GM19438 (cell line): ENCODE data around the gene ALKBH5.

Source experiments
- ATAC-seq: cut with Tn5 transposase; IDR thresholded peaks from one replicate; pipeline ENCODE4 v1.9.1; 2021; ENCODE audit warnings: low read depth; ENCODE audit not compliant: unreplicated experiment

ALKBH5 gene

GRCh38 chr17:18157354-18157985 is 26.2 kb upstream of the ALKBH5 start:
- no peak for ATAC-seq

GRCh38 chr17:18158022-18158600 is 25.5 kb upstream of the ALKBH5 start:
- ATAC-seq: no peak

DNA sequence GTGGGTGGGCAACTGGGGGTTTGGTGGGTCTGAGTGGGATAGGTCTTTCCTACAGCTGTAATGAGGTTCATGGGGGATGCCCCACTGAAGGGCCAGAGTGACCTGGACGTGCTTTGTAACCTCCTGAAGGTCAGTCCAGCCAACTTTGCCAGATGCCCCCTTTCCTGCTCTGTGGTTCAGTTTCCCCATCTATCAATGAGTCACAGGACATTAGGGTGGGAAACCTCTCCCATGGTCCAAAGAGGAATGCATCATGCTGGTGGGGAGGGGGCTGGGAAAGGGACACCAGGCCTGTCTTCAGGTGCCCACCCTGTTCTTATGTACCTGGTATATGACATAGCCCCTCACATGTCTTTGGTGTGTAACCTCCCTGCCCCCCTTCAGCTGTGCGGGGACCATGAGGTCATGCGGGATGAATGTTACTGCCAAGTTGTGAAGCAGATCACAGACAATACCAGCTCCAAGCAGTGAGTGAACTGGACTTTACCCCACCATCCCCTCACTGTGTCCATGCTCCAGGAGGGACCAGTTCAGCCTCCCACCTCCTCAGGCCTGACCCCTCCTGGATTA is 24.0 kb upstream of the ALKBH5 start:
- no peak for ATAC-seq

DNA sequence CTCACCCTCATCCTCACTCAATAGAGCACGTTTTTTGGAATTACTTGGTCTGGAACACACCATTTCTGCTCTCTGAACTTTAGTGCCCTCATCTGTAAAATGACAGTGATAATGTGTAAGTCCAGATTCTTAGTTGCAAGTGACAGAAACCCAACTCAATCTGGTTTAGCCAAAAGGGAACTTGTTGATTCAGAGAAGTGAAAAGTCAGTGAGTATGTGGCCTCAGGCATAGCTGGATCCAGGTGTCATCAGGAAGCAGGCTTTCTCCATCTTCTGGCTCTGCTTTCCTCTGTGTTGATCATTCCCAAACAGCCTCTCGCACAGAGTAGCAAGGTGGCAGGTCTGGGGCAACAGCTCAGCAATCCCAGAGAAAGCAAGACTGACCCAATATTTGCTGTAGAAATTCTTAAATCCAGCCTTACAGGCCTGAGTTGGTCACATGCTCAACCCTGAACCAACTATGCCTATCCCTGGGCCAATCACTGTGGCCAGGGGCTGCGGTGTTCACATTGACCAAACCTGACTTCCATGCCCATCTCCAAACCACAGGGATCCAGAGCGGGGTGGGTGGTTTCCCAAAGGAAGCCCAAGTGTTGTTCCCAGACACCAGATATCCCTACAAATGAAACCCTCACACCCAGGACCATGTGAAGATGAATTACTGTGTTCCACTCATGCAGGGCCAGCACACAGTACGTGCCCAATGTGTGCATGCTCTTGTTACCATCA is 23.3 kb upstream of the ALKBH5 start:
- no peak for ATAC-seq

DNA sequence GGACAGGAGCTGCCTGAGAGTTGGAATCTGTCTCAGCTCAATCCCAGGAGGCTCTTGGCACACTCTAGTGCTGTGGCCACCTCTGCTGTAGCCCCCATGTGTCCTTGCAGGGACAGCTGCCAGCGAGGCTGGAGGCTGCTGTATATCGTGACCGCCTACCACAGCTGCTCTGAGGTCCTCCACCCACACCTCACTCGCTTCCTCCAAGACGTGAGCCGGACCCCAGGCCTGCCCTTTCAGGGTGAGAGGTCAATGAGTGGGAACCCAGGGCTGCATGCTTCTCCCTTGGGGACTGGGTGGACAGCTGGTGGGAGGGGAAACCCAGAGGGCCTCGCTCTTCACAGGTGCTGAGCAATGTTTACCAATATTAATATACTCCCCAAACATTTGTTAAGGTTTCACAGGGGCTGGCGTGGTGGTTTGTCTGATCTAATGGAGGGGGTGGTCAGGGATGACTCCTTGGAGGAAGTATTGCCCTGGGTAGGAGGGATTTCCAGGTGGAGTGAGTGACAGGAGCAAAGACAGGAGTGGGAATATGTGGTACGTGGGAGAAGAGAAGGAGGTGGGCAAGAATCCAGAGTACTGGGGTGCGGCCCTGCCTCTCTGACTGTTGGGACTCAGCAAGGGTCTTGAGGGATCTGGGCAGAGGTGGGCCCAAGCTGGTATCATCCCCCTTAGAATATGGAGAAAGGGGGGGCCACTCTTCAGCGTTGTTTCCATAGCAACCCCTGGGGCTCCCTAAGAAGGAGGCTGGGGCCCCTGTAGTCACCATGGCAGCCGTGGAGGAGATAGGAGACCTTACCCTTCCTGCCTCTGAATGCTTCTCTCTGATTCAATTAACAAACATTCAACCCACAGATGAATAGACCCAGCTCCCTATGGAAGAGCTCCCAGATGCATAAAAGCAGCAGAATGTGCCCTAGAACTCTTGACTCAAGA is 22.2 kb upstream of the ALKBH5 start:
- peak; percentile 53 for ATAC-seq

- no peak for ATAC-seq
These were observed 20.1 kb upstream of the ALKBH5 start for GRCh38 chr17:18163547-18163946.

- no peak for ATAC-seq
These were observed 16.7 kb upstream of the ALKBH5 start for GRCh38 chr17:18166894-18167293.

- no peak for ATAC-seq
These were observed 16.2 kb upstream of the ALKBH5 start for GRCh38 chr17:18167421-18167820.

- no peak for ATAC-seq
These were observed 10.9 kb upstream of the ALKBH5 start for GRCh38 chr17:18172531-18173278.

GRCh38 chr17:18173740-18174139 is 9.9 kb upstream of the ALKBH5 start:
- ATAC-seq: no peak

DNA sequence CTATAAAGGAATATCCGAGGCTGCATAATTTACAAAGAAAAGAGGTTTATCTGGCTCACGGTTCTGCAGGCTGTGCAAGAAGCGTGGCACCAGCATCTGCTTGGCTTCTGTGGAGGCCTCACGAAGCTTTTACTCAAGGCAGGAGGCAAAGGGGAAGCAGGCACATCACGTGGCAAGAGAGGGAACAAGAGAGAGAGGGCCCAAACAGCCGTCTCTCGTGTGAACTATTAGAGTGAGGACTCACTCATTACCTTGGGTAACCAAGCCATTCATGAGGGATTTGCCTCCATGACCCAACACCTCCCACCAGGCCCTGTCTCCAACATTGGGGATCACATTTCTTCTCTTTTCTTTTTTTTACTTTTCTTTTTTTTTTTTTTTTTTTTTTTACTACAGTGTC is 7.5 kb upstream of the ALKBH5 start:
- no peak for ATAC-seq

DNA sequence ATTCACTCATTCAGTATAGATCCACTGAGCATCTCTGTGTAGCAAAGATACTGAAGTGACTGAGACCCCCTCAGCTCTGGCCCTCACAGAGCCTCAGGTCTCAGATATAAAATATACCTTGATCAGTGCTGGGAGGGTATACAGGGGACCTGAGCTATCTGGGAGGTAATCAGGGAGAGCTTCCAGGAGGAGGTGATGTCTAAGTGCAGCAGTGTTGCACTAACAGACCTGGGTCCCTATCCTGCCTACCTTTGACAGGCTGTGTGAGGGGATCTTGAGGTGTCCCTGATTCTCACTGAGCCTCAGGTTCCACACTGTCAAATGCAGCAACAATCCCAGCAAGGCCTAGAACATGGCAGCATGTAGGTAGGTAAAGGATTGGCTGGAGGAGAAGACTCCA is 6.5 kb upstream of the ALKBH5 start:
- ATAC-seq: no peak

DNA sequence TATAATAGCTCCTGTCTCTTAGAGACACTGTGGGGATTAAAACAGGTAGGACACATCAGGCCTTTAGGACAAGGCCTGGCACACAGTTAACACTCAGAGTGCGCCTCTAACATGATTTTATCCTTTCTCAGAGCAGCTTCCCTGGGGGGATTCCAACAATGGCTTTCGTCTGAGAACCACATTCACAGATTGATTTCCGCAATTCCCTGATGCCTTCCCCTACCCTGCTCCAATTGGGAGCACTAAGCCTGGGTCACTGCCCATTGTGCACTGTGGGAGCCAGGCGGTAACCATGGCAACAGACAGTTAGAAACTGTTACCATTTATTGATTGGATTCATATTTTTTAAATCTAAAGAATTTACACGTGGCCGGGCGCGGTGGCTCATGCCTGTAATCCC is 5.9 kb upstream of the ALKBH5 start:
- ATAC-seq: no peak

GRCh38 chr17:18179196-18179595 is 4.4 kb upstream of the ALKBH5 start:
- no peak for ATAC-seq

DNA sequence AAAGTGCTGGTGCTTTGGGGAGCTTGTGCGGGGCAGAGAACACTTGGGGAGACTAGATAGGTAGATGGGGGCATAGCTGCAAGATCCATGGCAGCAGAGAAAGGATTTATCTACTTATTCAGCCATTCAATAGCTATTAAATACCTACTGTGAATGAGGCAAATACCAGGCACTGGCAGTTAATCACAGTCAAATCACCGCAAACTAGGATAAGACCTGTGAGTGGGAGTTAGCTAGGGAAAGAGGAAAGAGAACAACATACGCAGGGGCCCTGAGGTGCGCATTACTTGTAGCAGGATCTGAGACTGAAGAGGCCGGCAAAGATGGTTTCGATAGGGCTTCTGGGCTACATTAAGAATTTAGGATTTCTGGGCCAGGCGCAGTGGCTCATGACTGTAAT is 3.8 kb upstream of the ALKBH5 start:
- ATAC-seq: no peak

- no peak for ATAC-seq
These were observed 2.3 kb upstream of the ALKBH5 start for GRCh38 chr17:18181358-18181757.

GRCh38 chr17:18182110-18182977 is 1.3 kb upstream of the ALKBH5 start:
- ATAC-seq: no peak

GRCh38 chr17:18182978-18183333 is 672 bp upstream of the ALKBH5 start:
- ATAC-seq: peak; percentile 41
